ENCODE data around the gene ZNF385C. TPM values are rescaled to one million over a fixed set of nuclear protein-coding genes. Genes with fewer than 3 reads are reported as not detected.

ZNF385C gene, protein sequence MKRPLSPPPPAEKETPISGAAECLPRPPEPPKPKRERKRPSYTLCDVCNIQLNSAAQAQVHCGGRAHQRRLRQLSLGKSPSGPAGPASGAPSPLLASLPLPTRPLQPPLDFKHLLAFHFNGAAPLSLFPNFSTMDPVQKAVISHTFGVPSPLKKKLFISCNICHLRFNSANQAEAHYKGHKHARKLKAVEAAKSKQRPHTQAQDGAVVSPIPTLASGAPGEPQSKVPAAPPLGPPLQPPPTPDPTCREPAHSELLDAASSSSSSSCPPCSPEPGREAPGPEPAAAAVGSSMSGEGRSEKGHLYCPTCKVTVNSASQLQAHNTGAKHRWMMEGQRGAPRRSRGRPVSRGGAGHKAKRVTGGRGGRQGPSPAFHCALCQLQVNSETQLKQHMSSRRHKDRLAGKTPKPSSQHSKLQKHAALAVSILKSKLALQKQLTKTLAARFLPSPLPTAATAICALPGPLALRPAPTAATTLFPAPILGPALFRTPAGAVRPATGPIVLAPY
- total RNA-seq (2021) (3.1 to 4.5 TPM (median 3.7 TPM) in 3 replicates), Bru-seq, nascent RNA (percentile 23 among the genes with signal in this experiment)
- long read RNA-seq, experiment 1, transcript ZNF385C-203 (4 exons, 1,989 nt), result major isoform, 5 of 9 reads
- long read RNA-seq, experiment 1, partial matches to known transcripts, result 1 of 9 reads
- long read RNA-seq, experiment 1, other reads (novel, unspliced or antisense), result 2 of 9 reads
- long read RNA-seq, experiment 2, partial matches to known transcripts, result 1 of 6 reads
- long read RNA-seq, experiment 2, other reads (novel, unspliced or antisense), result 5 of 6 reads
- long read RNA-seq, experiment 3, partial matches to known transcripts, result 0 of 1 reads
- long read RNA-seq, experiment 3, other reads (novel, unspliced or antisense), result 0 of 1 reads

GRCh38 chr17:42097691-42098631 lies at the start of gene ZNF385C:
ZNF385C (minus strand) TSS chr17:42098473; CDS start chr17:42063056, 35,417 bp downstream.
- Mint-ChIP-seq H3K36me3 (no peaks in the 10 kb centered on the region), H3K9me3 (no peaks in the 10 kb centered on the region), H3K27me3 (ENCODE audit: low read depth) (peaks cover 33% of the 10 kb centered on the region), H3K4me3 (peak within 1 kb of the TSS; percentile 62), H3K27ac (no peak within 1 kb of the TSS), H3K4me1 (peaks cover 16% of the 10 kb centered on the region)
- POLR2A ChIA-PET, result interaction anchor here (0.8 to 1.6 kb wide), 2 partner anchors 69 to 81 kb away, joined by 3 to 4 read pairs; partner anchors contain the start of gene DNAJC7
- ATAC-seq, result peak; percentile 51
- peak; percentile 59 for DNase-seq (ENCODE audit: low spot score)
- CTCF ChIA-PET, result interaction anchor here (0.7 to 6.7 kb wide), 16 partner anchors 9 to 420 kb away, joined by 3 to 138 read pairs (median 5); partner anchors contain the start of genes DNAJC7, KAT2A and NKIRAS2
- TF ChIP-seq, protein P1, sequence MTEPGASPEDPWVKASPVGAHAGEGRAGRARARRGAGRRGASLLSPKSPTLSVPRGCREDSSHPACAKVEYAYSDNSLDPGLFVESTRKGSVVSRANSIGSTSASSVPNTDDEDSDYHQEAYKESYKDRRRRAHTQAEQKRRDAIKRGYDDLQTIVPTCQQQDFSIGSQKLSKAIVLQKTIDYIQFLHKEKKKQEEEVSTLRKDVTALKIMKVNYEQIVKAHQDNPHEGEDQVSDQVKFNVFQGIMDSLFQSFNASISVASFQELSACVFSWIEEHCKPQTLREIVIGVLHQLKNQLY (CRISPR knock-in tag; IDR thresholded peaks at IDR 0.05), result no peak
- TF ChIP-seq SMAD3 (CRISPR knock-in tag; IDR thresholded peaks at IDR 0.05; ENCODE audit: borderline replicate concordance) (0 out of 2 replicates have a peak, but pooled peaks have one; percentile 41), ELF4 (CRISPR knock-in tag; IDR thresholded peaks at IDR 0.05; ENCODE audit: low read depth) (0 out of 2 replicates have a peak, but pooled peaks have one; percentile 27), GABPB1 (CRISPR knock-in tag; IDR thresholded peaks at IDR 0.05) (no peak), TEAD4 (CRISPR knock-in tag; IDR thresholded peaks at IDR 0.05) (no peak), NFYB (CRISPR knock-in tag; conservative IDR thresholded peaks at IDR 0.05; ENCODE audit: low read depth) (no peak), ETV6 (CRISPR knock-in tag; IDR thresholded peaks at IDR 0.05) (no peak), ZNF219 (CRISPR knock-in tag; IDR thresholded peaks at IDR 0.05; ENCODE audit: borderline replicate concordance) (no peak), ZNF121 (CRISPR knock-in tag; IDR thresholded peaks at IDR 0.05) (no peak), ZNF532 (CRISPR knock-in tag; IDR thresholded peaks at IDR 0.05; ENCODE audit: borderline replicate concordance) (no peak), ZNF671 (CRISPR knock-in tag; IDR thresholded peaks at IDR 0.05) (no peak), NFE2L1 (CRISPR knock-in tag; IDR thresholded peaks at IDR 0.05) (0 out of 2 replicates have a peak, but pooled peaks have one; percentile 54), SOX15 (CRISPR knock-in tag; IDR thresholded peaks at IDR 0.05) (no peak), CBFB (CRISPR knock-in tag; IDR thresholded peaks at IDR 0.05; ENCODE audit: low read depth) (no peak), NR3C1 (CRISPR knock-in tag; conservative IDR thresholded peaks at IDR 0.05; ENCODE audit: low read depth) (no peak), SP1 (CRISPR knock-in tag; conservative IDR thresholded peaks at IDR 0.05) (peak; percentile 71), MXD4 (CRISPR knock-in tag; IDR thresholded peaks at IDR 0.05; ENCODE audit: borderline replicate concordance) (no peak), NFATC4 (CRISPR knock-in tag; IDR thresholded peaks at IDR 0.05) (no peak), GRHL2 (CRISPR knock-in tag; IDR thresholded peaks at IDR 0.05; ENCODE audit: insufficient replicate concordance, severe bottlenecking) (no peak)
- TF ChIP-seq, protein P2, sequence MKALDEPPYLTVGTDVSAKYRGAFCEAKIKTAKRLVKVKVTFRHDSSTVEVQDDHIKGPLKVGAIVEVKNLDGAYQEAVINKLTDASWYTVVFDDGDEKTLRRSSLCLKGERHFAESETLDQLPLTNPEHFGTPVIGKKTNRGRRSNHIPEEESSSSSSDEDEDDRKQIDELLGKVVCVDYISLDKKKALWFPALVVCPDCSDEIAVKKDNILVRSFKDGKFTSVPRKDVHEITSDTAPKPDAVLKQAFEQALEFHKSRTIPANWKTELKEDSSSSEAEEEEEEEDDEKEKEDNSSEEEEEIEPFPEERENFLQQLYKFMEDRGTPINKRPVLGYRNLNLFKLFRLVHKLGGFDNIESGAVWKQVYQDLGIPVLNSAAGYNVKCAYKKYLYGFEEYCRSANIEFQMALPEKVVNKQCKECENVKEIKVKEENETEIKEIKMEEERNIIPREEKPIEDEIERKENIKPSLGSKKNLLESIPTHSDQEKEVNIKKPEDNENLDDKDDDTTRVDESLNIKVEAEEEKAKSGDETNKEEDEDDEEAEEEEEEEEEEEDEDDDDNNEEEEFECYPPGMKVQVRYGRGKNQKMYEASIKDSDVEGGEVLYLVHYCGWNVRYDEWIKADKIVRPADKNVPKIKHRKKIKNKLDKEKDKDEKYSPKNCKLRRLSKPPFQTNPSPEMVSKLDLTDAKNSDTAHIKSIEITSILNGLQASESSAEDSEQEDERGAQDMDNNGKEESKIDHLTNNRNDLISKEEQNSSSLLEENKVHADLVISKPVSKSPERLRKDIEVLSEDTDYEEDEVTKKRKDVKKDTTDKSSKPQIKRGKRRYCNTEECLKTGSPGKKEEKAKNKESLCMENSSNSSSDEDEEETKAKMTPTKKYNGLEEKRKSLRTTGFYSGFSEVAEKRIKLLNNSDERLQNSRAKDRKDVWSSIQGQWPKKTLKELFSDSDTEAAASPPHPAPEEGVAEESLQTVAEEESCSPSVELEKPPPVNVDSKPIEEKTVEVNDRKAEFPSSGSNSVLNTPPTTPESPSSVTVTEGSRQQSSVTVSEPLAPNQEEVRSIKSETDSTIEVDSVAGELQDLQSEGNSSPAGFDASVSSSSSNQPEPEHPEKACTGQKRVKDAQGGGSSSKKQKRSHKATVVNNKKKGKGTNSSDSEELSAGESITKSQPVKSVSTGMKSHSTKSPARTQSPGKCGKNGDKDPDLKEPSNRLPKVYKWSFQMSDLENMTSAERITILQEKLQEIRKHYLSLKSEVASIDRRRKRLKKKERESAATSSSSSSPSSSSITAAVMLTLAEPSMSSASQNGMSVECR (CRISPR knock-in tag; IDR thresholded peaks at IDR 0.05; ENCODE audit: borderline replicate concordance), result 0 out of 2 replicates have a peak, but pooled peaks have one; percentile 26
- TF ChIP-seq, protein P3, sequence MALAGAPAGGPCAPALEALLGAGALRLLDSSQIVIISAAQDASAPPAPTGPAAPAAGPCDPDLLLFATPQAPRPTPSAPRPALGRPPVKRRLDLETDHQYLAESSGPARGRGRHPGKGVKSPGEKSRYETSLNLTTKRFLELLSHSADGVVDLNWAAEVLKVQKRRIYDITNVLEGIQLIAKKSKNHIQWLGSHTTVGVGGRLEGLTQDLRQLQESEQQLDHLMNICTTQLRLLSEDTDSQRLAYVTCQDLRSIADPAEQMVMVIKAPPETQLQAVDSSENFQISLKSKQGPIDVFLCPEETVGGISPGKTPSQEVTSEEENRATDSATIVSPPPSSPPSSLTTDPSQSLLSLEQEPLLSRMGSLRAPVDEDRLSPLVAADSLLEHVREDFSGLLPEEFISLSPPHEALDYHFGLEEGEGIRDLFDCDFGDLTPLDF (CRISPR knock-in tag; IDR thresholded peaks at IDR 0.05), result no peak
- TF ChIP-seq, protein P4, sequence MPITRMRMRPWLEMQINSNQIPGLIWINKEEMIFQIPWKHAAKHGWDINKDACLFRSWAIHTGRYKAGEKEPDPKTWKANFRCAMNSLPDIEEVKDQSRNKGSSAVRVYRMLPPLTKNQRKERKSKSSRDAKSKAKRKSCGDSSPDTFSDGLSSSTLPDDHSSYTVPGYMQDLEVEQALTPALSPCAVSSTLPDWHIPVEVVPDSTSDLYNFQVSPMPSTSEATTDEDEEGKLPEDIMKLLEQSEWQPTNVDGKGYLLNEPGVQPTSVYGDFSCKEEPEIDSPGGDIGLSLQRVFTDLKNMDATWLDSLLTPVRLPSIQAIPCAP (CRISPR knock-in tag; IDR thresholded peaks at IDR 0.05), result no peak
